ENCODE data around the gene METRN. TPM values are rescaled to one million over a fixed set of nuclear protein-coding genes. Genes with fewer than 3 reads are reported as not detected.

The METRN gene
- total and polyA plus RNA-seq, 4 experiments from 2014 or later = 6.9 to 18.8 (median 8.0) TPM

- CTCF ChIA-PET (ENCODE audit: partially characterized antibody) = interaction anchor here (0.7 kb wide), 1 partner anchor 11 kb away, joined by 3 read pairs; no protein-coding TSS in a partner anchor
- Mint-ChIP-seq H3K36me3 (peaks cover 0 to 7% of the 10 kb centered on the region in 2 donors), H3K4me1 (peaks cover 7 to 46% (median 16%) of the 10 kb centered on the region in 4 donors), H3K9me3 (peaks cover 0 to 2% (median 0%) of the 10 kb centered on the region in 8 donors), H3K27ac (peak overlapping the region in 2 of 7 donors; percentile 30 to 35), H3K27me3 (peaks cover 8 to 9% of the 10 kb centered on the region in 2 donors), H3K4me3 (peak overlapping the region in 6 of 8 donors; percentile 68 to 80 (median 74))
- Histone ChIP-seq H3K27me3 (ENCODE audit: insufficient read depth, low read length) (peaks cover 9% of the 10 kb centered on the region), H3K4me3 (ENCODE audit: low read length in 2 of 2) (no peak overlapping the region), H3K27ac (ENCODE audit: low read depth, low read length) (no peak overlapping the region), H3K9me3 (ENCODE audit: control insufficient read depth in 1 of 2, low read length in 2 of 2) (no peaks in the 10 kb centered on the region), H3K4me1 (ENCODE audit: insufficient read depth, low read length) (peaks cover 53% of the 10 kb centered on the region), H3K36me3 (ENCODE audit: insufficient read depth, low read length) (no peaks in the 10 kb centered on the region)
- intact Hi-C loops (cut with micrococcal nuclease) = no loop called here
- POLR2A ChIA-PET (ENCODE audit: partially characterized antibody) = interaction anchor here (0.8 to 2.5 kb wide), 6 partner anchors 8 to 28 kb away, joined by 3 to 10 read pairs (median 4); partner anchors contain the start of genes HAGHL, STUB1 and WDR24
- no peak for DNase-seq
These were observed 15.8 kb upstream of the METRN start for GRCh38 chr16:698911-699671.

GRCh38 chr16:700684-701584, 14.0 kb upstream of the METRN start:
- H3K27me3 ChIP-seq (ENCODE audit: insufficient read depth, low read length) = peaks cover 18% of the 10 kb centered on the region
- H3K27ac ChIP-seq (ENCODE audit: low read depth, low read length) = no peak overlapping the region
- H3K4me1 ChIP-seq (ENCODE audit: insufficient read depth, low read length) = peaks cover 46% of the 10 kb centered on the region
- DNase-seq = peak in 4 of 5 donors; percentile 54 to 65 (median 59)
- H3K4me3 ChIP-seq (ENCODE audit: low read length in 2 of 2) = no peak overlapping the region
- no peak overlapping the region for H3K27ac Mint-ChIP-seq
- H3K4me3 Mint-ChIP-seq = peak overlapping the region in 1 of 8 donors; percentile 29
- ChIA-PET CTCF (ENCODE audit: partially characterized antibody) (no interaction called here), POLR2A (ENCODE audit: partially characterized antibody) (interaction anchor here (1.4 to 2.2 kb wide), 3 partner anchors 11 to 20 kb away, joined by 4 to 10 read pairs (median 8); partner anchors contain the start of genes ANTKMT, STUB1 and WDR24)
- peaks cover 2 to 39% (median 8%) of the 10 kb centered on the region in 4 donors for H3K4me1 Mint-ChIP-seq
- H3K36me3 ChIP-seq (ENCODE audit: insufficient read depth, low read length) = no peaks in the 10 kb centered on the region
- intact Hi-C loops (cut with micrococcal nuclease) = no loop called here
- H3K27me3 Mint-ChIP-seq = peaks cover 8 to 9% of the 10 kb centered on the region in 2 donors
- H3K9me3 Mint-ChIP-seq = peaks cover 0 to 1% (median 0%) of the 10 kb centered on the region in 8 donors
- no peaks in the 10 kb centered on the region for H3K9me3 ChIP-seq (ENCODE audit: control insufficient read depth in 1 of 2, low read length in 2 of 2)
- no peaks in the 10 kb centered on the region for H3K36me3 Mint-ChIP-seq

DNA sequence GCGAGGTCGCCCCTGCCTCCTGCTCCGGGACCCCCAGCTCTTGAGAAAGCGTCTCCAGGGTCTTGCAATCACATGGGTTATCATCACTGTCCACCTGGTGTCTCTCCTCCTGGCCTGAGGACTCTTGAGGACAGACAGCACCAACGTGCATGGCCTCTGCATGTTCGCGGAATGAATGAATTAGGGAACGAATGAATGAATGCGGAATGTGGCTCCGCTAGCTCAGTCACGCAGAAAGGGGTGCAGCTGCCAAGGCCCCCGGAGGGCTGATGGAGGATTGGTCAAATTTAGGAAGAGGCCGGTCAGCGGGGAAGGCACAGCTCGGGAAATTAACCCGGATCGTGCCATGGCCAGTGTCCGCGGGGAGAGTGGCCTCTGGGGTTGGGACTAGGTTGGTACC, 12.6 kb upstream of the METRN start:
- DNase-seq = no peak
- Mint-ChIP-seq H3K4me3 (peak overlapping the region in 2 of 8 donors; percentile 46 to 48), H3K27me3 (peaks cover 9 to 17% of the 10 kb centered on the region in 2 donors), H3K27ac (peak overlapping the region in 1 of 7 donors; percentile 13), H3K4me1 (peaks cover 2 to 37% (median 11%) of the 10 kb centered on the region in 4 donors), H3K9me3 (peaks cover 0 to 1% (median 0%) of the 10 kb centered on the region in 8 donors), H3K36me3 (no peaks in the 10 kb centered on the region)
- ChIA-PET POLR2A (ENCODE audit: partially characterized antibody) (interaction anchor here (1.3 to 2.2 kb wide), 4 partner anchors 10 to 86 kb away, joined by 3 to 10 read pairs (median 4); partner anchors contain the start of genes ANTKMT, CHTF18, RPUSD1 and STUB1), CTCF (ENCODE audit: partially characterized antibody) (interaction anchor here (1.2 kb wide), 1 partner anchor 10 kb away, joined by 4 read pairs; no protein-coding TSS in a partner anchor)
- Histone ChIP-seq H3K9me3 (ENCODE audit: control insufficient read depth in 1 of 2, low read length in 2 of 2) (no peaks in the 10 kb centered on the region), H3K36me3 (ENCODE audit: insufficient read depth, low read length) (no peaks in the 10 kb centered on the region), H3K4me1 (ENCODE audit: insufficient read depth, low read length) (peaks cover 37% of the 10 kb centered on the region), H3K27me3 (ENCODE audit: insufficient read depth, low read length) (peaks cover 26% of the 10 kb centered on the region), H3K27ac (ENCODE audit: low read depth, low read length) (no peak overlapping the region), H3K4me3 (ENCODE audit: low read length in 2 of 2) (no peak overlapping the region)
- intact Hi-C loops (cut with micrococcal nuclease) = no loop called here

DNA sequence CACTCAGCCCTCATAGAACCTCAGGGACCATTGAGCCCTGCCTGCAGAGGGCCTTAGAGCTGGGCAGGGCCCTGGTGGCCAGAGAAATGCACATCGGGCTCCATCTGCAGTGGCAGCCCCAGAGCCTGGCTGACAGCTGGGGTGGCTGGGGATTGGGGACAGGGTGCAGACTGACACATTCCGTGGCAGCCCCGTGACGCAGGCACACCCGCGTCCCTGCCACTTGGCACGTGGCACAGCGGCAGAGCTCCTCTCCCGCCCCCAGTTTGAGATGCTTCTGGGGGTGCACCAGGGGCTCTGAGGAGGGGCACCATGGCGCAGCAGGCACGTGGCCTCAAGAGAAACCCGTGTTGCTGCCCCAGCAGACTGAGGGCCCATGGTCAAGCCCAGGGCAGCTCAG, 11.5 kb upstream of the METRN start:
- DNase-seq = no peak
- Mint-ChIP-seq H3K36me3 (no peaks in the 10 kb centered on the region), H3K4me3 (peak overlapping the region in 1 of 8 donors; percentile 30), H3K27ac (no peak overlapping the region), H3K9me3 (peaks cover 0 to 1% (median 0%) of the 10 kb centered on the region in 8 donors), H3K4me1 (peaks cover 2 to 31% (median 11%) of the 10 kb centered on the region in 4 donors), H3K27me3 (peaks cover 17 to 23% of the 10 kb centered on the region in 2 donors)
- POLR2A ChIA-PET (ENCODE audit: partially characterized antibody) = interaction anchor here (1.3 to 2.4 kb wide), 3 partner anchors 8 to 85 kb away, joined by 3 to 14 read pairs (median 4); partner anchors contain the start of genes CHTF18 and RPUSD1
- no peaks in the 10 kb centered on the region for H3K36me3 ChIP-seq (ENCODE audit: insufficient read depth, low read length)
- CTCF ChIA-PET (ENCODE audit: partially characterized antibody) = interaction anchor here (1.2 kb wide), 1 partner anchor 9 kb away, joined by 4 read pairs; no protein-coding TSS in a partner anchor
- H3K9me3 ChIP-seq (ENCODE audit: control insufficient read depth in 1 of 2, low read length in 2 of 2) = no peaks in the 10 kb centered on the region
- no peak overlapping the region for H3K4me3 ChIP-seq (ENCODE audit: low read length in 2 of 2)
- peaks cover 34% of the 10 kb centered on the region for H3K4me1 ChIP-seq (ENCODE audit: insufficient read depth, low read length)
- no peak overlapping the region for H3K27ac ChIP-seq (ENCODE audit: low read depth, low read length)
- intact Hi-C loops (cut with micrococcal nuclease) = no loop called here
- peaks cover 34% of the 10 kb centered on the region for H3K27me3 ChIP-seq (ENCODE audit: insufficient read depth, low read length)

- Mint-ChIP-seq H3K4me1 (peaks cover 0 to 25% (median 8%) of the 10 kb centered on the region in 4 donors), H3K27ac (no peak overlapping the region), H3K9me3 (peaks cover 0 to 1% (median 0%) of the 10 kb centered on the region in 8 donors), H3K4me3 (no peak overlapping the region), H3K36me3 (no peaks in the 10 kb centered on the region), H3K27me3 (peaks cover 22 to 29% of the 10 kb centered on the region in 2 donors)
- POLR2A ChIA-PET (ENCODE audit: partially characterized antibody) = interaction anchor here (2.4 kb wide), 1 partner anchor 9 kb away, joined by 14 read pairs; no protein-coding TSS in a partner anchor
- no peaks in the 10 kb centered on the region for H3K9me3 ChIP-seq (ENCODE audit: control insufficient read depth in 1 of 2, low read length in 2 of 2)
- intact Hi-C loops (cut with micrococcal nuclease) = no loop called here
- H3K36me3 ChIP-seq (ENCODE audit: insufficient read depth, low read length) = no peaks in the 10 kb centered on the region
- H3K27me3 ChIP-seq (ENCODE audit: insufficient read depth, low read length) = peaks cover 40% of the 10 kb centered on the region
- CTCF ChIA-PET (ENCODE audit: partially characterized antibody) = no interaction called here
- H3K4me3 ChIP-seq (ENCODE audit: low read length in 2 of 2) = no peak overlapping the region
- no peak for DNase-seq
- H3K27ac ChIP-seq (ENCODE audit: low read depth, low read length) = no peak overlapping the region
- H3K4me1 ChIP-seq (ENCODE audit: insufficient read depth, low read length) = peaks cover 28% of the 10 kb centered on the region
These were observed 10.9 kb upstream of the METRN start for GRCh38 chr16:704047-704446.

DNA sequence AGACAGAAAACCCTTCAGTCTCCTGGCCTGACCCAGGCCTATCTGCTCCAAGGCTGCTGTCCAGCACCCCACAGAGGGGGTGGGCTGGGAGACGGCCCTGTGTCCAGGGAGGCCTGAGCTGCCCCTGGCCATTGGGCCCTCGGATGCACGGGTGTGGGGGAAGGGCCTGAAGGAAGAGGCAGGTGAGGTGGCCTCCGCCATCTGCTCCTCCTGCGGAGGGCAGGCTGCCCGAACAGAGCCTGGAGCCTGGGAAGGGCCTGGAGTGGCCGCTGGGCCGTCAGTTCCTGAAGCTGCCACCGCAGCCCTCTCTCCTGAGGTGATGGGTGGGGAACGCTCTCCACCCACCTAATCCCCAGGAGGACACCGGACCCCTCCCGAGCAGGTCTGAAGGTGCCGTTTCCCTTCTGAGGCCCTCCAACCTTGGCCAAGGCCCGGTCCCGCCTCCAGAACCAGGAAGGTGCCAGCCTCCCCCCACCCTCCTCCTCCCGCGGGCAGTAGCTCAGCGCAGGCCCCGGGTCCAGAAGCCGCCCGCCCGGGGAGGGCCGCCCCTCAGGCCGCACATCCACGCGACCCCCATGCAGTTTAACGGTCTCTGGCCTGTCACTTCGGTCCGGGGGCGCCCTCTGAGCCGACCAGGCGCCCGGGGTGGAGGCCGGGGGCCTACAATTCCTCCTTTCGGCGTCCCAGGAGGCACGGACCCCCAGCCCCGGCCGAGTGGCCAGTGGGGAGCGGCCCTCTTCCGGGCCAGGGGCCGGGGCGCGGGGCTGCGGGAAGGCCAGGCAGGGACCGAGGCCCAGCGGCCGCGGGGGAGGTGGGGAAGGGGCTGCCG, 10.2 kb upstream of the METRN start:
- Histone ChIP-seq H3K27ac (ENCODE audit: low read depth, low read length) (no peak overlapping the region), H3K36me3 (ENCODE audit: insufficient read depth, low read length) (no peaks in the 10 kb centered on the region), H3K27me3 (ENCODE audit: insufficient read depth, low read length) (peaks cover 46% of the 10 kb centered on the region), H3K9me3 (ENCODE audit: control insufficient read depth in 1 of 2, low read length in 2 of 2) (no peaks in the 10 kb centered on the region), H3K4me1 (ENCODE audit: insufficient read depth, low read length) (peaks cover 21% of the 10 kb centered on the region), H3K4me3 (ENCODE audit: low read length in 2 of 2) (no peak overlapping the region)
- no peak overlapping the region for H3K27ac Mint-ChIP-seq
- no peak for DNase-seq
- H3K4me1 Mint-ChIP-seq = peaks cover 0 to 18% (median 4%) of the 10 kb centered on the region in 4 donors
- ChIA-PET POLR2A (ENCODE audit: partially characterized antibody) (interaction anchor here (1.0 to 2.4 kb wide), 2 partner anchors 9 to 17 kb away, joined by 3 to 14 read pairs; no protein-coding TSS in a partner anchor), CTCF (ENCODE audit: partially characterized antibody) (no interaction called here)
- H3K27me3 Mint-ChIP-seq = peaks cover 28 to 36% of the 10 kb centered on the region in 2 donors
- peak overlapping the region in 3 of 8 donors; percentile 10 to 46 (median 44) for H3K4me3 Mint-ChIP-seq
- intact Hi-C loops (cut with micrococcal nuclease) = no loop called here
- no peaks in the 10 kb centered on the region for H3K36me3 Mint-ChIP-seq
- peaks cover 0 to 1% (median 0%) of the 10 kb centered on the region in 8 donors for H3K9me3 Mint-ChIP-seq
